Measurements from ENCODE around the gene SLF2.

- no peak for TF ChIP-seq POLR2A (IDR thresholded peaks at IDR 0.05)
- TF ChIP-seq, protein P1, sequence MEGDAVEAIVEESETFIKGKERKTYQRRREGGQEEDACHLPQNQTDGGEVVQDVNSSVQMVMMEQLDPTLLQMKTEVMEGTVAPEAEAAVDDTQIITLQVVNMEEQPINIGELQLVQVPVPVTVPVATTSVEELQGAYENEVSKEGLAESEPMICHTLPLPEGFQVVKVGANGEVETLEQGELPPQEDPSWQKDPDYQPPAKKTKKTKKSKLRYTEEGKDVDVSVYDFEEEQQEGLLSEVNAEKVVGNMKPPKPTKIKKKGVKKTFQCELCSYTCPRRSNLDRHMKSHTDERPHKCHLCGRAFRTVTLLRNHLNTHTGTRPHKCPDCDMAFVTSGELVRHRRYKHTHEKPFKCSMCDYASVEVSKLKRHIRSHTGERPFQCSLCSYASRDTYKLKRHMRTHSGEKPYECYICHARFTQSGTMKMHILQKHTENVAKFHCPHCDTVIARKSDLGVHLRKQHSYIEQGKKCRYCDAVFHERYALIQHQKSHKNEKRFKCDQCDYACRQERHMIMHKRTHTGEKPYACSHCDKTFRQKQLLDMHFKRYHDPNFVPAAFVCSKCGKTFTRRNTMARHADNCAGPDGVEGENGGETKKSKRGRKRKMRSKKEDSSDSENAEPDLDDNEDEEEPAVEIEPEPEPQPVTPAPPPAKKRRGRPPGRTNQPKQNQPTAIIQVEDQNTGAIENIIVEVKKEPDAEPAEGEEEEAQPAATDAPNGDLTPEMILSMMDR (IDR thresholded peaks at IDR 0.05 in 8 of 11, conservative IDR thresholded peaks at IDR 0.05 in 3 of 11) = no peak
- no peak for TF ChIP-seq POLR2AphosphoS5 (IDR thresholded peaks at IDR 0.05)
These were observed 75.4 kb downstream of the SLF2 start for GRCh38 chr10:100988166-100988565.
